GM10248 (cell line): Measurements from ENCODE around the gene RUFY3.
"Not testable (repeated sequence)": the region's sequence is repeated elsewhere in the genome, so short reads cannot be mapped to it uniquely, and the experiment has no call there.

ENCODE experiments used
- CTCF ChIA-PET: fragments of 300-600 bp; sonication (Branson Sonifier 250); formaldehyde crosslinking; extraction: SDS; loops from one replicate; lab custom pipeline; 2021; ENCODE audit warnings: antibody characterized with exemption; lab: Yijun Ruan, JAX
- POLR2A ChIA-PET: fragments of 350-650 bp; sonication (Branson Sonifier 250); formaldehyde crosslinking; extraction: SDS; loops from one replicate; lab custom pipeline; 2020; ENCODE audit warnings: antibody characterized with exemption; lab: Yijun Ruan, JAX
- DNase-seq: peaks from one replicate; pipeline ENCODE4 v3.0.0; 2012; ENCODE audit errors: extremely low spot score
- TF ChIP-seq, protein P1 (sequence below): IDR thresholded peaks from 2 replicates; pipeline ENCODE4 v1.5.1; 2012; ENCODE audit warnings: mild to moderate bottlenecking, low read depth; ENCODE audit errors: extremely low read depth, missing control alignments, control extremely low read depth

RUFY3 gene

DNA sequence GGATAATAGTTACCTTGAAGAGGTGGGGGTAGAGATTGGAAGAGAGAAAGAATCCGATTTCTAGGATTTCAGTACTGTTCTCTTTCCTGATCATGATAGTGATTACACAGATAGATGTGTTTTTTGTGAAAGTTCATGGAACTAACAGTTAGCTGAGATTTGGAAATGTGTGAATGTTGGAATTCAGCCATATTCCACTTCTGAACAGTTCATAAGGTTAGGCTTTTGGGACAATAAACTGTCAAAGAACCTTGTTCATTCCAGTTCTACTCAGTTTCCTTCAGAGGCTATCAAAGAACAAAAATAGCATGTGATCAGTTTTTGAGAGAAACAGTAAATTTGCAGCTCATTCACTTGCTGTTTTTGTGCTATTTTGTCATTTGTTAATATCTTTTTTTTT, 43.6 kb downstream of the RUFY3 start:
- CTCF ChIA-PET: interaction anchor here (1.6 kb wide), 1 partner anchor 64 kb away, joined by 3 read pairs; no protein-coding TSS in a partner anchor
- TF ChIP-seq, protein P1, sequence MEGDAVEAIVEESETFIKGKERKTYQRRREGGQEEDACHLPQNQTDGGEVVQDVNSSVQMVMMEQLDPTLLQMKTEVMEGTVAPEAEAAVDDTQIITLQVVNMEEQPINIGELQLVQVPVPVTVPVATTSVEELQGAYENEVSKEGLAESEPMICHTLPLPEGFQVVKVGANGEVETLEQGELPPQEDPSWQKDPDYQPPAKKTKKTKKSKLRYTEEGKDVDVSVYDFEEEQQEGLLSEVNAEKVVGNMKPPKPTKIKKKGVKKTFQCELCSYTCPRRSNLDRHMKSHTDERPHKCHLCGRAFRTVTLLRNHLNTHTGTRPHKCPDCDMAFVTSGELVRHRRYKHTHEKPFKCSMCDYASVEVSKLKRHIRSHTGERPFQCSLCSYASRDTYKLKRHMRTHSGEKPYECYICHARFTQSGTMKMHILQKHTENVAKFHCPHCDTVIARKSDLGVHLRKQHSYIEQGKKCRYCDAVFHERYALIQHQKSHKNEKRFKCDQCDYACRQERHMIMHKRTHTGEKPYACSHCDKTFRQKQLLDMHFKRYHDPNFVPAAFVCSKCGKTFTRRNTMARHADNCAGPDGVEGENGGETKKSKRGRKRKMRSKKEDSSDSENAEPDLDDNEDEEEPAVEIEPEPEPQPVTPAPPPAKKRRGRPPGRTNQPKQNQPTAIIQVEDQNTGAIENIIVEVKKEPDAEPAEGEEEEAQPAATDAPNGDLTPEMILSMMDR: no peak
- POLR2A ChIA-PET: no interaction called here
- no peak for DNase-seq

DNA sequence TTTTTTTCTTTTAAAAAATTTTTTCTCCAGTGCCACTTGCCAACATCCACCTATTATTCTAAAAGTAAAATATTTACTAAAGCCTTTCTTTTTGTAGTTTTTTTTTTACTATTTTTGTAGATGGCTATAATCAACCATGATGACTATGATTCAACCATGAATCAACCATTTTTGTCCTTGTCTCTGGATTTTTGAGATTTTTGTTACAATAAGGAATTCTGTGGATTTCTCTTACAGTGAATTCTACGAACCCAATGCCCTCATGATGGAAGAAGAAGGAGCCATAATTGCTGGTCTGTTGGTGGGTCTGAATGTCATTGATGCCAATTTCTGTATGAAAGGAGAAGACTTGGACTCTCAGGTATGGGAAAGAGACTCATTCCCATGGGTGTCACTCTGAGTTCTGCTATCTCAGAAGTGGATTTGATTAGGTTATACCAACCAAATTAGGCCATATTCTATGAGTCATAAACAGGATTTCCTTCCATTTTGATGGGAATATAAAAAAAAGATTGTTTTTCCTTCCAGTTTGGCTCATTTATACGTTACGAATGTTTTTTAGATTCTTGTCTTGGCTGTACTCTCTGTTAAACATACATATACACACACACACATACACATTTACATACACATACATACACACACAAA, 46.7 kb downstream of the RUFY3 start:
- CTCF ChIA-PET: no interaction called here
- TF ChIP-seq, protein P1: no peak
- POLR2A ChIA-PET: no interaction called here
- DNase-seq: no peak

DNA sequence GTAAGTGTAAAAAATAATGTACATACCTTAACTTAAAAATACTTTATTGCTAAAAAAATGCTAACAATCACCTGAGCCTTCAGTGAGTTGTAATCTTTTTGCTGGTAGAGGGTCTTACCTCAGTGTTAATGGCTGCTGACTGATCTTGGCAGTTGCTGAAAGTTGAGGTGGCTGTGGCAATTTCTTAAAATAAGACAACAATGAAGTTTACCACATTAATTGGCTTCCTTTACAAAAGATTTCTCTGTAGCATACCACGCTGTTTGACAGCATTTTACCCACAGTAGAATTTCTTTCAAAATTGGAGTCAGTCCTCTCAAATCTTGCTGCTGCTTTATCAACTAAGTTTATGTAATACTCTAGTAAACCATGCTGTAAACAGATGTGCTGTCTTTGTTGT, 47.6 kb downstream of the RUFY3 start:
- DNase-seq, POLR2A ChIA-PET: not testable (repeated sequence)
- CTCF ChIA-PET: interaction anchor here (1.1 kb wide), 1 partner anchor 41 kb away, joined by 4 read pairs; no protein-coding TSS in a partner anchor

DNA sequence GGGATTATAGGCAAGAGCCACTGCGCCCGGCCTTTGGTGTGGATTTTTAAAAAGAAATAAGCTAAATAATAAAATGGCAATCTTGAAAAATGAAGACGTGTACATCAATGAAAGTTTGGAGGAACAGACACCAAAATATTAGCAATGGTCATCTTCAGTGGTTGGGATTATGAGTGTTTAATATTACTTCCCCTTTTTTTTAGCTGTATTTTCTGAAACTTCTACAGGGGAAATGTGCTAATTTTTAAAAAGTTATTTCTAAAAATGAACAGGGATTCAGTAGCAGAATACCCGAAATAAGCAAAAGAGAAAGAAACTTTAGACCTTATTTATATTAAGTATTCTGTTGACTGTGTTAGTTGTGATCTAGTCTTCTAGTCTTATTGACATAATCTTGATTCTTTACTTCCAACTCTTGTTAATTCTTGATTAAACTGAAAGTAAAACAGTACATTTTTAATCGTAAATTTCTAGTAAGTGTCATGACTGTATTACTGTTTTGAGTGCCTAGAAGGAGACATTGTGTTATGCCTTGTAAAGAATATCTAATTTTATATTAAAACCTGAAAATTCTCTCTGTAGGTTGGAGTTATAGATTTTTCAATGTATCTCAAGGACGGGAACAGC, 51.3 kb downstream of the RUFY3 start:
- DNase-seq: peak; percentile 47
- CTCF ChIA-PET: interaction anchor here (0.6 to 1.2 kb wide), 2 partner anchors 9 to 22 kb away, joined by 3 read pairs; no protein-coding TSS in a partner anchor
- TF ChIP-seq, protein P1: no peak
- POLR2A ChIA-PET: no interaction called here

DNA sequence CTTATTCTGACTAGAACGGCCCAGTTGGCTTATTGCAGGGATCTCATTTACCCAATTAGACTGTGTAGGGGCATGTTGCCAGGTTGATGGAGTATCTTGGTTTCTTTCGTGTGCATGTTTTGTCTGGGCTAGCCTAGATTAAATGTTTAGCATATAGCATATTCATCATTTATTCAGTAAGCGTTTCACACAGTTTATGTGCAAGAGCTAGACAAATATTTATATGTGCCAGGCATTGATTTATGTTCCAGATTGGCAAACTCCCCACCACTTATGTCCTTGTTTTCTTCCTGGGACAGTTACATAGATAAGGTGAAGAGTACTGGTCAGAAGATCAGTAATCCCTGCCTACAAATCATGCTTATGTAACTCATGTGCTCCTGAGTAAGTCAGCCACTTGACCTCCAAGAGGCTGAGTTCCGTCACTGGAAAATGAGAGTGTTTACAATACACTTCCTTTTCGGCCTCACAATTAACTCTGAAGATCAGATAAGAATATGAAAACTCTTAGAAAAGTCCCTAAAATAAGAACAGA, 57.2 kb downstream of the RUFY3 start:
- DNase-seq: no peak
- ChIA-PET CTCF (interaction anchor here (1.0 kb wide), 1 partner anchor 26 kb away, joined by 4 read pairs; no protein-coding TSS in a partner anchor), POLR2A (no interaction called here)
- TF ChIP-seq, protein P1: no peak

DNA sequence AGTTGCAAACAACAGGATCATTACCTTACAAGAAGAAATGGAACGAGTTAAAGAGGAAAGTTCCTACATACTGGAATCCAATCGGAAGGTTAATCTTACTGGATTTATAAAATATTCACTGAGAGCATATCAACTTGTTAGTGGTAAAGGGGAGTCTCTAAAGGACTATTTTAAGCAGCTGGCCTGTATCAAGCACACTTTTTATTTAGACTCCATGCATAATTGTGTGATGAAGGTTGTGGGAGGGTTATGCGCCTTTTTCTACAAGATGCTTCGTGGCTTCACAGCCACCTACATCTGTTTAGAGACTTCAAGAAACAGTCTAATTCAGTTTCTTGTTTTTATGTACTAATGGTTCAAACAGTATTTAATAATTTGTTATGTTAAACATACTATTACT, 61.3 kb downstream of the RUFY3 start:
- CTCF ChIA-PET: interaction anchor here (1.4 kb wide), 1 partner anchor 227 kb away, joined by 3 read pairs; no protein-coding TSS in a partner anchor
- DNase-seq: no peak
- TF ChIP-seq, protein P1: no peak
- POLR2A ChIA-PET: no interaction called here

DNA sequence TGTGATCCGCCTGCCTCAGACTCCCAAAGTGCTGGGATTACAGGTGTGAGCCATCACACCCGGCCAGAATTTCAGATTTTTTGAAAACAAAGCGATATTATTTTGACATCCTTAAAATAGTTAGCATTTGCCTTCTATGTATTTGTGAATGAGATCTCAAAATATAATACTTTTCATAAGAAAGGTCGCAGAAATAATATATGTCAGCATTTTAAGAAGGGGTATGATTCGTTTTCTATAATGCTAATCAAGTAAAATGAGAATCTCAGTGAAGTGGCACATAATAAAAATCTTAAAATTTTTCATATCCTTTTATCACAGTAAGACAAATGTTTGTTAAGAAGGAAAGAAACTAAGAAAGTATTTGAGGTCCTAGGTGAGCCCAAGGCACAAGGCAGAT, 65.7 kb downstream of the RUFY3 start:
- CTCF ChIA-PET: no interaction called here
- POLR2A ChIA-PET: no interaction called here
- DNase-seq: no peak
- TF ChIP-seq, protein P1: no peak
